ENCODE data around the gene NF2. TPM values are rescaled to one million over a fixed set of nuclear protein-coding genes. Genes with fewer than 3 reads are reported as not detected.
A peak's percentile ranks its signal among the peaks of the same experiment; 100 is the strongest.

The NF2 gene
- total RNA-seq, 2 donors from 2014 or later: 33.7 to 35.5 TPM

DNA sequence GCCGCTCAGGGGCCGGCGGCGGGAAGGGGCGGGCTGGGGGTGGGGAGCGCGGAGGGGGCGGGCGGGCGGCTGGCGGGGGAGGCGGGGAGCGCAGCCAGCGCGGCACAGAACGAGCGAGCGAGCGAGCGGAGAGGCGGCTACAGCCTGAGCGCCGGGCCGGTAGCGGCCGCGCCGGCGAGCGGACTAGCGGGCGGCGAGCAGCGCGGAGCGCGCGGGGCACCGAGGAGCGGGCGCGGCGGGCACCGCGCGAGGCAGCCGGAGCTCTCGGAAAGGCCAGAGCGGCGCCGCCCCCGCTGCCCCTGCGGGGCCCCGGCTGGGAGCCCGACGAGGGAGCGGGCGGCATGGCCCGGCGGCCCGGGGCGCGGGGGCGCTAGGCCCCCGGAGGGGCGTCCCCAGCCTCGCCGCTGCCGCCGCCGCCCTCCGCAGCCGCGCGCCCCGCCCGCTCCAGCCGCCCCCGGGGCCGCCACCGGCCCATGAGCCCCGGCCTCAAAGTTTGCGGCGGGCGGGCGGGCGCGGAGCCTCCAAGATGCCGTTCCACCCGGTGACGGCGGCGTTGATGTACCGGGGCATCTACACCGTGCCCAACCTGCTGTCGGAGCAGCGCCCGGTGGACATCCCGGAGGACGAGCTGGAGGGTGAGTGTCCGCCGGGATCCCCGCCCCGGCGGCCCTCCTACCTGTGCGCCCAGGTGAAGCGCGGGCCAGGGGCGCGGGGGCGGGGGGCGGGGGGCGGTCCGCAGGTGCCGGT lies 116.6 kb downstream of the NF2 start, which contains the start of gene CABP7:
CABP7 (plus strand) TSS at position 105 of the 747 bp plus-strand sequence; CDS start at position 527, 422 bp downstream.
- ATAC-seq (replicated peaks in 1 of 2) (peak; percentile 26 to 43), DNase-seq (peak in 1 of 2 donors; percentile 12)
- Mint-ChIP-seq H3K4me3 (peak within 1 kb of the TSS; percentile 38 to 61), H3K9me3 (no peaks in the 10 kb centered on the region), H3K4me1 (ENCODE audit: low read depth) (no peaks in the 10 kb centered on the region), H3K27ac (no peak within 1 kb of the TSS), H3K27me3 (ENCODE audit: low read depth) (peaks cover 37% of the 10 kb centered on the region), H3K36me3 (ENCODE audit: insufficient read depth in 2 of 2) (no peaks in the 10 kb centered on the region)

DNA sequence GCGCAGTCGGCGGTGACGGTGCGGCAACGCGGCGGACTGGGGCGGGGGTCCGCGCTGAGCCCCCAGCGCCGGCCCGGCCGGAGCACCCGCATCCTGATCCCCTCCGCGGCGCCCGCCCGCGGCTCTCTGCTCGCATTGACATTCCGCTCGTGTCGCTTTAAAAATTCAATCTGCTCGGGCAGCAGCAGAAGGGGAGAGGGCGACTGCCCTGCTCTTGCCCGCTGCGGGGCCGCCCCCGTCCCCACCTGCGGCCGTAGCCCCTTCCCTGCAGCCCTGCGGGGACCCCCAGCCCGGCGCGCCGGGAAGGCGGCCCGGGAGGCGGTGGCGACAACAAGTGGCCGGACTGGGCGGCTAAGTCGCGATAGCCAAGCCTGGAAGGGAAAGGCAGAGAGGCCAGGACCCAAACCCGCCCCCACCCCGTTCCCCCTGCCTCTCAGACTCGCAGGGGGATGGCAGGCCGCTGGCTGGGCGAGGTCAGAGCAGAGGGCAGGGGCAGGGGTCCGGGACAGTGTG lies 117.4 kb downstream of the NF2 start:
- Mint-ChIP-seq H3K9me3 (no peaks in the 10 kb centered on the region), H3K27me3 (ENCODE audit: low read depth) (peaks cover 37% of the 10 kb centered on the region), H3K4me1 (ENCODE audit: low read depth) (no peaks in the 10 kb centered on the region), H3K36me3 (ENCODE audit: insufficient read depth in 2 of 2) (no peaks in the 10 kb centered on the region), H3K4me3 (no peak overlapping the region), H3K27ac (no peak overlapping the region)
- DNase-seq (no peak), ATAC-seq (replicated peaks in 1 of 2) (no peak)

DNA sequence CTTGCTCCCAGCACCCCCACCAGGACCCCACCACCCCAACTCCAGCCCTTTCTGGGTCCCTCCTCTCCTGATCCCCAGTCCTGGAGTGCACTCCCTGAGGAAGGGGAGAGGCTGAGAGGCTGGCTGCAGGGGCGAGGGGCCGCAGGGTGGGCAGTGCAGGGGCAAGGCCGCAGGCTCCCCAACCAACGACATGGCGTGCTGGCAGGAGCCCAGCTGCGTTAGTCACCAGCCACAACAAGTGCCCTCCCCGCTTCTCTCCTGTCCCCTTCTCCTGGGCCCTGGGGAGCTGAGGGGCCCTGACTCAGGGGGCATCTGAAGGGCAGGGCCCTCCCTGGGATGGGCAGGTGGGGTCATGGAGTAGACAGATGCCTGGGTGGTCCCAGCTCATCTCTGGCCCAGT lies 118.7 kb downstream of the NF2 start:
- no peaks in the 10 kb centered on the region for H3K4me1 Mint-ChIP-seq (ENCODE audit: low read depth)
- H3K4me3 Mint-ChIP-seq: no peak overlapping the region
- H3K27ac Mint-ChIP-seq: no peak overlapping the region
- peaks cover 26% of the 10 kb centered on the region for H3K27me3 Mint-ChIP-seq (ENCODE audit: low read depth)
- DNase-seq: no peak
- no peaks in the 10 kb centered on the region for H3K9me3 Mint-ChIP-seq
- H3K36me3 Mint-ChIP-seq (ENCODE audit: insufficient read depth in 2 of 2): no peaks in the 10 kb centered on the region
- no peak for ATAC-seq (replicated peaks in 1 of 2)

DNA sequence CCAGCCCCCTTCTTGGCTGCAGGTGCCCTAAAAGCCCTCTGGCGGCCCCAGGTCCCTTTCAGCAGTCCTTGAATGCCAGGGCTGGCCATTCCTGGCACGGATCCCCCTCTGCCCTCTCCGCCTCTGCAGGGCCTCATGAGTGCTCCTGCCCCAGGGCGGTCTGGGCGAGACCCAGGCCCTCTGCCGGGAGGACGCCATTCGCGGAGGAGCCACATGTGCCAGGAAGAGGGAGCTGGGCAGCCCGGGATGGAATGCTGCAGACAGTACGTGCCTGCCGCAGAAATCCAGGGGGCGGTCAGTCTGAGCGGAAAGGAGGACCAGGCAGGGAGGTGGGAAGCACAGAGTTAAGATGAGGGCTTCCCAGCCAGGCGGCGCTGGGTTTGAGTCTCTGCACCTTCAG lies 119.2 kb downstream of the NF2 start:
- H3K27me3 Mint-ChIP-seq (ENCODE audit: low read depth): peaks cover 24% of the 10 kb centered on the region
- H3K9me3 Mint-ChIP-seq: no peaks in the 10 kb centered on the region
- no peak for DNase-seq
- H3K27ac Mint-ChIP-seq: no peak overlapping the region
- H3K4me1 Mint-ChIP-seq (ENCODE audit: low read depth): no peaks in the 10 kb centered on the region
- no peaks in the 10 kb centered on the region for H3K36me3 Mint-ChIP-seq (ENCODE audit: insufficient read depth in 2 of 2)
- no peak overlapping the region for H3K4me3 Mint-ChIP-seq
- ATAC-seq (replicated peaks in 1 of 2): no peak

DNA sequence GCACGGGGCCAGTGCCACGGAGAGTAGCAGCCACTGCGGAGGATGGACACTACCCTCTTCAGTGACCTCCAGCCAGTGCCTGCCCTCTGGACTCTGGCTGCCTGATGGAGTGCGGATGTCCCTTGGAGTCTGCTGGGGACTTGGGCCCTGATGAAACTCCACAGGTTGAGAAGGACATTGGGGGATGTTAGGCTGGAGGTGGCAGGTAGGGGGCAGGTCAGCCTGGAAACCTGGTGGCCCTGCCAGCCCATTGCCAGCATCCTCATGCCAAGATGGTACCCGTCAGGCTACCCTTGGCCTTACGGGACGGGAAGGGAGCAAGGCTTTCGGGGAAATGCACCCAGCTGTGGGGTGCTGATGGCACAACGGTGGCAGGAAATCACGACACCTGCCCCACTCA lies 120.3 kb downstream of the NF2 start:
- H3K4me3 Mint-ChIP-seq: no peak overlapping the region
- H3K4me1 Mint-ChIP-seq (ENCODE audit: low read depth): no peaks in the 10 kb centered on the region
- H3K9me3 Mint-ChIP-seq: no peaks in the 10 kb centered on the region
- no peak overlapping the region for H3K27ac Mint-ChIP-seq
- H3K27me3 Mint-ChIP-seq (ENCODE audit: low read depth): peaks cover 15% of the 10 kb centered on the region
- no peak for DNase-seq
- H3K36me3 Mint-ChIP-seq (ENCODE audit: insufficient read depth in 2 of 2): no peaks in the 10 kb centered on the region
- no peak for ATAC-seq (replicated peaks in 1 of 2)

DNA sequence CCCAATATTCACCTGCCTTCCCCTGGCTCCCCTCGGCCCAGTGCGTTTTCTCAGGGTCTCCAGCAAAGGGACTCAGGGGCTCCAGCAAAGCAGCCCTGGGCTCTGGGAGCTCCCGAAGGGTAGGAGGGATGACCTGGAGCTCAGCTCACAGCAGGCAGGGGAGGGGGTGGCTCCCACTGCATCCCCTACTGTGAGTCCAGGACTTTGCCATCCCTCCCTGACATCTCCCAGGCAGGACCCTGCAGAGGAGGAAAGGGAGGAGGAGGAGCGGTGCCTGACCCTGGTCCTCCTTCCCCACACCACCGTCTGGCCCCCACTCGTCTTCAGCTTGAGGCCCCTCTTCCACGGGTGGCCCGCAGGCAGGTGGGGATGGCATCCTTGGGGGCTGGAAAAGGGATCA lies 121.4 kb downstream of the NF2 start:
- Mint-ChIP-seq H3K9me3 (no peaks in the 10 kb centered on the region), H3K27ac (no peak overlapping the region), H3K27me3 (ENCODE audit: low read depth) (peaks cover 5% of the 10 kb centered on the region), H3K4me3 (no peak overlapping the region), H3K4me1 (ENCODE audit: low read depth) (no peaks in the 10 kb centered on the region), H3K36me3 (ENCODE audit: insufficient read depth in 2 of 2) (no peaks in the 10 kb centered on the region)
- no peak for DNase-seq
- ATAC-seq (replicated peaks in 1 of 2): no peak

DNA sequence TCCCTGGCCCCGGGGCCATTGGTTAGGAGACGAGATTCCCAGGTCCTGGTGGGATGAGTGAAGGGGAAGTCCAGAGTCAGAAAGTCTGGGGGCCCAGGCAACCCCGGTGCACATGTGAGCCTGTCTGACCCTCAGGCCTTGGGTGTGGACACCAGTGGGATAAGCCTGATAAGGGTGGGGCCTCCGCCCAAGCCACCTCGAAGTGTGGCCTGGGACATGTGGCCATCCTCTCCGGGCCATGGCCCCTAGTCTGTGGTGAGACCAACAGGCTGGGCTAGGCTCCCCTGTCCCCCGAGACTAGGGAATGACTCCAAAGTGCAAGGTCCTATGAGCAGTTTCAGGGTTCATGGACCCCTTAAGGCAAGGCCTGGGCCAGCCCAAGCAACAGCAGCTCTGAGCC lies 122.7 kb downstream of the NF2 start:
- H3K27me3 Mint-ChIP-seq (ENCODE audit: low read depth): peaks cover 5% of the 10 kb centered on the region
- DNase-seq: no peak
- no peaks in the 10 kb centered on the region for H3K9me3 Mint-ChIP-seq
- H3K27ac Mint-ChIP-seq: no peak overlapping the region
- no peaks in the 10 kb centered on the region for H3K36me3 Mint-ChIP-seq (ENCODE audit: insufficient read depth in 2 of 2)
- no peak for ATAC-seq (replicated peaks in 1 of 2)
- no peaks in the 10 kb centered on the region for H3K4me1 Mint-ChIP-seq (ENCODE audit: low read depth)
- no peak overlapping the region for H3K4me3 Mint-ChIP-seq

DNA sequence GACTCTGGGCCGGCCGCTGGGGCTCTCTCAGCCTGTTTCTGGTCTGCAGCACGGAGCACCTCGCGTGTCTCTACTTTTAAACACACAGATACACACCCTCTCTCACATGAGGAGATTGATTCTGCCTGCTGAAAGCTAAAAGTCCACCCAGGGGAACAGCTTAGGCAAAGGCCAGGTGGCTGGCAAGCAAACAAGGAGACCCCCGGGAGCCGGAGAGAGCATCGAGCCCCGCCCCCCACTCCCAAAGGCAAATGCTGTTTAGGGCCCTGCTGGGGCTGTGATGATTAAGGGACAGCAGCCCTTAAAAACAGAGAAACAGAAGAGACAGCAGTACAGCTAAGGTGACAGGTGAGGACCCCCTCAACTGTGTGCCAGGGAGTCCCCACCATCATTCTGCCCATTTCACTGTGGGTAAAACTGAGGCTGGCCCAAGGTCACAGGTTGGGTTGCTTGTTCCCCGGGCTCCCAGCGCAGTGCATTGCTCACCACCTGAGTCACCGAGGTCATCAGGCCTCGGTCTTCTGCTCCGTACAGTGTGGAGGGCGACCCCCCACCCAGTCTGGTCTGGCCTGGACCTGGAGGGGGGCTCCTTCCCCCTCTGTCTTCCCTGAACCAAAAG lies 123.2 kb downstream of the NF2 start:
- H3K27ac Mint-ChIP-seq: no peak overlapping the region
- H3K9me3 Mint-ChIP-seq: no peaks in the 10 kb centered on the region
- peaks cover 5% of the 10 kb centered on the region for H3K27me3 Mint-ChIP-seq (ENCODE audit: low read depth)
- ATAC-seq (replicated peaks in 1 of 2) (no peak), DNase-seq (no peak)
- H3K4me3 Mint-ChIP-seq: no peak overlapping the region
- no peaks in the 10 kb centered on the region for H3K4me1 Mint-ChIP-seq (ENCODE audit: low read depth)
- no peaks in the 10 kb centered on the region for H3K36me3 Mint-ChIP-seq (ENCODE audit: insufficient read depth in 2 of 2)

DNA sequence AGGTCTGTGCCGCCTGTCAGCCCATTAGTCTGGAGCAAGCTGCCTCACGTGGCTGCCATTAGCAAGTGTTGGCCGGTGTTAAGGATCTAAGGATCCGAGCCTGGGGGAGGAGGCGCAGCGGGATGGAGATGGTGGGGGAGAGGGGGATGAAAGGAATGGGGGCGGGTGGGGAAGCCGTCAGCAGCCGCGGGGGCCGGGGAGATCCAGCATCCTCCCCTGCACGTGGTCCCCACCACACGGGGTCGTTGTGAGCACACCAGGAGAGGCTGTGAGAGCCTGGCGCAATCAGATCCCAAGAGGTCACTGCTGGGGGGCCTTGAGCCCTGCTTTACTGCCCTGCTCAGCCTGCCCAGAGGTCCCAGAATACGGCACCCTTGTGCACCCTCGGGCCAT lies 123.7 kb downstream of the NF2 start:
- ATAC-seq (replicated peaks in 1 of 2) (peak; percentile 30 to 32), DNase-seq (peak; percentile 29 to 40)
- H3K4me3 Mint-ChIP-seq: no peak overlapping the region
- no peaks in the 10 kb centered on the region for H3K9me3 Mint-ChIP-seq
- H3K36me3 Mint-ChIP-seq (ENCODE audit: insufficient read depth in 2 of 2): no peaks in the 10 kb centered on the region
- no peaks in the 10 kb centered on the region for H3K4me1 Mint-ChIP-seq (ENCODE audit: low read depth)
- H3K27ac Mint-ChIP-seq: no peak overlapping the region
- peaks cover 5% of the 10 kb centered on the region for H3K27me3 Mint-ChIP-seq (ENCODE audit: low read depth)

DNA sequence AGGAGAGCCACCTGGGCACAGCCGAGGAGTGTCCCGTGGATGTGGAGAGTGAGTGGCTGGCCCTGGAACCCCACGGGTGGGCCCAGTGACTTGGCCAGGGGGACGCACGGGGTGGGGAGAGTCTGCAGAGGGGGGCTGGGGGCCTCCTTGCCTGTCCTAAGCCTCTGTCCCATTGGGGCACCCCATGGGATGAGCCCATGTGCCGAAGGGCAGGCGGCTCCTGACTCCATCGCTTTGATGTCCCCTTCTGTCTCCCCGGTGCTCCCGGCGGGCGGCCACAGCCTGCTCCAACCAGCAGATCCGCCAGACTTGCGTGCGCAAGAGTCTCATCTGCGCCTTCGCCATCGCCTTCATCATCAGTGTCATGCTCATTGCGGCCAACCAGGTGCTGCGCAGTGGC lies 125.7 kb downstream of the NF2 start:
- Mint-ChIP-seq H3K4me3 (no peak overlapping the region), H3K9me3 (no peaks in the 10 kb centered on the region), H3K27me3 (ENCODE audit: low read depth) (no peaks in the 10 kb centered on the region), H3K27ac (no peak overlapping the region), H3K4me1 (ENCODE audit: low read depth) (no peaks in the 10 kb centered on the region), H3K36me3 (ENCODE audit: insufficient read depth in 2 of 2) (no peaks in the 10 kb centered on the region)
- ATAC-seq (replicated peaks in 1 of 2) (no peak), DNase-seq (no peak)

DNA sequence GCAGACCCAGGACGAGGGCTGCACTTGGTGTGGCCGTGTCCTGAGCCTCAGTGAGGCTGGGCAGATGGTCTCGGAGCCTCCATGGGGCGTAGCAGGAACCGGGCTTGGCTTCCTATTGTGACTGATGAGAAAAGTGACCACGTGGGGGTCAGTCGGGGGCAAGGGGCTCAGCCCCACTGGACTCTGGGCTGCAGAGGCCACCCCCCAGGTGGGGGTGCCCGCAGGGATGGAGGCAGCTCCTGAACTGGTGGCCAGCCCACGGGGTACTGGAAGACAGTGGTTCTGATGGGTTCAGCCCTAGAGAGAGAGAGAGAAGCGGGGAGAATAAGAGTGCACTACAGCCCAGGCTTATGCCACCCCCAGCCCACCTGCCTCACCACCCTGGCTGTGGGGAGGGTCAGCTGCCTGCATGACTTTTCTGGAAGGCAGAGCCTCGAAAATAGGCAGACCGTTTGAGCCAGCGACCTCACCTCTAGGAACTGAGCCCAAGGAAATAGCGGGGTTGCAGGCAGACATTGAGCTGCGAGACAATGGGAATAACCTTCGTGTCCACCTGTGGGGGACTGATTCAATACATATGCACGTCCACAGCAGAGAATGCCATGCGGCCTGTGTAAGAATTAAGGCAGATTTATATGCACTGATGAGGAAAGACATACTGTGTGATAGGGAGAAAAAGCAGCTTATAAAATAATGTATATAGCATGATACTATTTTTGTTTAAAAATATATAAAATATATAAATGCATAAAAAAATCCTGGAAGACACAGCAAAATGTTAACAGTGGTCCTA lies 127.8 kb downstream of the NF2 start:
- H3K27me3 Mint-ChIP-seq (ENCODE audit: low read depth): no peaks in the 10 kb centered on the region
- H3K27ac Mint-ChIP-seq: no peak overlapping the region
- ATAC-seq (replicated peaks in 1 of 2): no peak
- no peak for DNase-seq
- H3K36me3 Mint-ChIP-seq (ENCODE audit: insufficient read depth in 2 of 2): no peaks in the 10 kb centered on the region
- no peaks in the 10 kb centered on the region for H3K9me3 Mint-ChIP-seq
- H3K4me3 Mint-ChIP-seq: no peak overlapping the region
- H3K4me1 Mint-ChIP-seq (ENCODE audit: low read depth): no peaks in the 10 kb centered on the region

DNA sequence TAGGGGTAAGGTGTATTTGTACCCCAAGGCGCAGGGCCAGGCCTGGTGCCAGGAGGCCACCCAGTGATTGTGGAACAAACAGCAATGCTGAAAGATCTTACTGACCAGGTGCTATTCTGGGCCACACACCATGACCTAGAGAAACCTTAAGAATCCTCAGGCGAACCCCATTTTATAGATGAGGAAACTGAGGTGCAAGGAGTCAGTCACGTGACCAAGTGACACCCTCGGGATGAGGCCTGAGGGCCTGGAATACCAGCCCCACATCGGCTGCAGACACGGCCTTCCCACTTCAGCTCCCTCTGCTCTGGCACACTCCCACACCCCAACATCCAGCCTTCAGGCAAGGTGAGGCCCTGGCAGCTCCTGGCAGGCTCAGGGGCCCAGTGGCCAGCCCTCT lies 129.4 kb downstream of the NF2 start:
- H3K4me3 Mint-ChIP-seq: no peak overlapping the region
- H3K4me1 Mint-ChIP-seq (ENCODE audit: low read depth): no peaks in the 10 kb centered on the region
- no peaks in the 10 kb centered on the region for H3K27me3 Mint-ChIP-seq (ENCODE audit: low read depth)
- H3K9me3 Mint-ChIP-seq: no peaks in the 10 kb centered on the region
- no peaks in the 10 kb centered on the region for H3K36me3 Mint-ChIP-seq (ENCODE audit: insufficient read depth in 2 of 2)
- DNase-seq: no peak
- no peak for ATAC-seq (replicated peaks in 1 of 2)
- no peak overlapping the region for H3K27ac Mint-ChIP-seq
